ENCODE results near the gene LCN1. TPM values are rescaled to one million over a fixed set of nuclear protein-coding genes. Genes with fewer than 3 reads are reported as not detected.

LCN1 gene
- total RNA-seq, 1 donor from 2014 or later, result not detected

- Mint-ChIP-seq H3K27ac (ENCODE audit: unreplicated experiment) (no peak overlapping the region), H3K9me3 (ENCODE audit: unreplicated experiment) (no peaks in the 10 kb centered on the region), H3K4me3 (ENCODE audit: unreplicated experiment) (no peak overlapping the region)
These were observed 53.7 kb downstream of the LCN1 start for GRCh38 chr9:135574943-135575342.

More at GRCh38 chr9:135574943-135575342, 53.7 kb downstream of the LCN1 start:
- no peak for TF ChIP-seq CTCF (IDR thresholded peaks at IDR 0.05; ENCODE audit: unreplicated experiment)
- Mint-ChIP-seq H3K27me3 (ENCODE audit: unreplicated experiment) (peaks cover 2% of the 10 kb centered on the region), H3K4me1 (ENCODE audit: unreplicated experiment) (no peaks in the 10 kb centered on the region), H3K36me3 (ENCODE audit: low read depth, unreplicated experiment) (no peaks in the 10 kb centered on the region)
- no peak for DNase-seq (ENCODE audit: low spot score)

Other genes with a start within 250 kb of the LCN1 start
- 21.5 TPM for gene PPP1R26, start 41.7 kb upstream of the LCN1 start, total RNA-seq (ENCODE audit: unreplicated experiment)
- 42.8 TPM for gene MRPS2, start 20.8 kb upstream of the LCN1 start, total RNA-seq (ENCODE audit: unreplicated experiment)
- not detected for gene OBP2A, start 24.7 kb downstream of the LCN1 start, total RNA-seq (ENCODE audit: unreplicated experiment)
- not detected for gene PAEP, start 40.3 kb downstream of the LCN1 start, total RNA-seq (ENCODE audit: unreplicated experiment)
- gene GLT6D1, start 118.1 kb downstream of the LCN1 start, total RNA-seq (ENCODE audit: unreplicated experiment), result not detected
- not detected for gene LCN9, start 141.9 kb downstream of the LCN1 start, total RNA-seq (ENCODE audit: unreplicated experiment)
- 0.18 TPM for gene SOHLH1, start 178.0 kb downstream of the LCN1 start, total RNA-seq (ENCODE audit: unreplicated experiment)
- gene KCNT1, start 180.7 kb downstream of the LCN1 start, total RNA-seq (ENCODE audit: unreplicated experiment), result not detected

All from endothelial cell (in vitro differentiated cells).